ENCODE measurements around the gene UGT1A10. TPM values are rescaled to one million over a fixed set of nuclear protein-coding genes. Genes with fewer than 3 reads are reported as not detected.

Gene UGT1A10
- total RNA-seq, 1 experiment from 2014 or later, result not detected

DNA sequence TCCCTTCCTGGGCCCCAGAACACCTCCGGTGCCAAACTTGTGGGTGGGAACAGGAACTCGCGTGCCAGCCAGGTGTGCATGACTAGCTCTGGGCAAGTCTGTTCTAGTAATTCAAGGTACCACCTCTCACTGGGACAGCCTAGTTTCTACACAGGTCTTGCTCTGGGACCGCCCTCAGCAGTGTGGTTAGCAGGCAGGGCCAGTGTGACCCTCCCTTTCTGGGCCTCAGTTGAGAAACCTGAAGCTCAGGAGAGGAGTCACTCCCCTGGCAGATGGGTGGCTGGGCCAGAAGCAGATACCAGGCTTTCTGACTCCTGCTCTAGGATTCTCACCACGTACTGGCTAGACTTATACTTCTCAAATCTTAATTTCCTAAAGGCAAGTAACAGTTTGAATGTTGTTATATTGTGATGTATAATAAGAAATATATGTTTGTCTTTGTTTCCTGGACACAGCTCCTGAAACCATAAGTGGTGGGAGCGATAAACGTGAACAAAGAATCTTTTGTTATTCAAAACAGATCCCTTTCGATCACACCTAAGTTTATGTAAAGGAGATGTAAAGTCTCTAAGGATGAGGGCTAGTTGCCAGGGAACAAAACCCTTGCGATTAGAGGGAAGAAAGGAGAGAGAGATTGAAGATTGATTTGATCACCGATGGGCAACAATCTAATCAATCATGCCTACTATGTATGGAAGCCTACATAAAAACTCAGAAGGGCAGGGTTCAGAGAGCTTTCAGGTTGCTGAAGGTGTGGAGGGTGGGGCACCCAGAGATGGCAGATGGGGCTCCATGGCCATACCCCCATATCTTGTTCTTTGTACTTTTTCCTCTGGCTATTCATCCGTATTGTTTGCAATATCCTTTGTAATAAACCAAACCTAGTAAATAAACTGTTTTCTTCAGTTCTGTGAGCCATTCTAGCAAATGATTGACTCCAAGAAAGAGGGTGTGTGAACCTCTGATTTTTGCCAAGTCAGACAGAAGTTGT is 55.5 kb downstream of the UGT1A10 start:
- no peak for TF ChIP-seq CTCF (conservative IDR thresholded peaks at IDR 0.05; ENCODE audit: low read depth, low read length)
- Histone ChIP-seq H3K36me3 (ENCODE audit: insufficient read depth, low read length, poor library complexity, severe bottlenecking) (no peaks in the 10 kb centered on the region), H3K4me3 (ENCODE audit: low read depth, low read length, poor library complexity, severe bottlenecking) (no peak overlapping the region), H3K4me1 (ENCODE audit: insufficient read depth, low read length, poor library complexity, severe bottlenecking) (no peaks in the 10 kb centered on the region), H3K27me3 (replicated peaks; ENCODE audit: insufficient read depth, low read depth, low read length, poor library complexity) (no peaks in the 10 kb centered on the region), H3K9me3 (ENCODE audit: low read depth, low read length, poor library complexity, severe bottlenecking) (no peaks in the 10 kb centered on the region), H3K27ac (ENCODE audit: low read depth, low read length, poor library complexity, severe bottlenecking) (no peak overlapping the region)
- ChIA-PET POLR2A (ENCODE audit: low non-redundant PET) (interaction anchor here (0.6 kb wide), 1 partner anchor 12 kb away, joined by 3 read pairs; no protein-coding TSS in a partner anchor), CTCF (no interaction called here)
- no peak for DNase-seq (ENCODE audit: low spot score)
- intact Hi-C loops (cut with micrococcal nuclease; ENCODE audit: unreplicated experiment), result no loop called here
- no TSS peak for BruUV-seq (replicated peaks)

DNA sequence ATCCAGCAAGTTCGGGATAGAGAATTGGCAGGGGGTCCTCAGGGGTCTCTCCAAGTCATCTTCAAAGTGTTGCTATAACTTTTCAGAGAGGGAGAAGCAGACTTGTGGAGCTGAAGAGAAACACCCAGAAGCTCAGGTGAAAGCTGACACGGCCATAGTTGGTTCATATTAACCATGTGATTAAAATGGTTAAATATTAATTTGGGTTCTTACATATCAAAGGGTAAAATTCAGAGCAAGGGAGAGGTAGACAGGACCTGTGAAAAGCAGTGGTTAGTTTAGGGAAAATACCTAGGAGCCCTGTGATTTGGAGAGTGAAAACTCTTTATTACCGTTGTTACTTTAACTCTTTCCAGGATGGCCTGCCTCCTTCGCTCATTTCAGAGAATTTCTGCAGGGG is 56.4 kb downstream of the UGT1A10 start, which contains the start of gene UGT1A6:
Gene UGT1A6 (plus strand): TSS at position 243 of the 400 bp plus-strand sequence. CDS start 115 bp downstream, at position 358.
- BruUV-seq (replicated peaks), result no TSS peak
- Histone ChIP-seq H3K4me3 (ENCODE audit: low read depth, low read length, poor library complexity, severe bottlenecking) (no peak within 1 kb of the TSS), H3K9me3 (ENCODE audit: low read depth, low read length, poor library complexity, severe bottlenecking) (no peaks in the 10 kb centered on the region), H3K27me3 (replicated peaks; ENCODE audit: insufficient read depth, low read depth, low read length, poor library complexity) (no peaks in the 10 kb centered on the region), H3K4me1 (ENCODE audit: insufficient read depth, low read length, poor library complexity, severe bottlenecking) (no peaks in the 10 kb centered on the region), H3K27ac (ENCODE audit: low read depth, low read length, poor library complexity, severe bottlenecking) (no peak within 1 kb of the TSS), H3K36me3 (ENCODE audit: insufficient read depth, low read length, poor library complexity, severe bottlenecking) (no peaks in the 10 kb centered on the region)
- POLR2A ChIA-PET (ENCODE audit: low non-redundant PET), result interaction anchor here (0.6 kb wide), 1 partner anchor 52 kb away, joined by 4 read pairs; no protein-coding TSS in a partner anchor
- CTCF ChIA-PET, result no interaction called here
- DNase-seq (ENCODE audit: low spot score), result no peak
- intact Hi-C loops (cut with micrococcal nuclease; ENCODE audit: unreplicated experiment), result no loop called here
- no peak for TF ChIP-seq CTCF (conservative IDR thresholded peaks at IDR 0.05; ENCODE audit: low read depth, low read length)
- TF ChIP-seq EZH2 (IDR thresholded peaks at IDR 0.05; ENCODE audit: borderline replicate concordance, low read depth, low read length, poor library complexity, severe bottlenecking), result no peak

GRCh38 chr2:233693963-233694362 is 57.7 kb downstream of the UGT1A10 start:
- POLR2A ChIA-PET (ENCODE audit: low non-redundant PET), result no interaction called here
- Histone ChIP-seq H3K9me3 (ENCODE audit: low read depth, low read length, poor library complexity, severe bottlenecking) (no peaks in the 10 kb centered on the region), H3K4me1 (ENCODE audit: insufficient read depth, low read length, poor library complexity, severe bottlenecking) (no peaks in the 10 kb centered on the region), H3K27me3 (replicated peaks; ENCODE audit: insufficient read depth, low read depth, low read length, poor library complexity) (no peaks in the 10 kb centered on the region), H3K36me3 (ENCODE audit: insufficient read depth, low read length, poor library complexity, severe bottlenecking) (no peaks in the 10 kb centered on the region), H3K4me3 (ENCODE audit: low read depth, low read length, poor library complexity, severe bottlenecking) (no peak overlapping the region), H3K27ac (ENCODE audit: low read depth, low read length, poor library complexity, severe bottlenecking) (no peak overlapping the region)
- BruUV-seq (replicated peaks), result no TSS peak
- intact Hi-C loops (cut with micrococcal nuclease; ENCODE audit: unreplicated experiment), result no loop called here
- CTCF ChIA-PET, result no interaction called here
- no peak for TF ChIP-seq CTCF (conservative IDR thresholded peaks at IDR 0.05; ENCODE audit: low read depth, low read length)
- DNase-seq (ENCODE audit: low spot score), result no peak
